Dermis microvascular lymphatic vessel endothelial cell (primary cell): ENCODE results near the gene CARHSP1. TPM values are rescaled to one million over a fixed set of nuclear protein-coding genes. Genes with fewer than 3 reads are reported as not detected.
"Not testable (repeated sequence)": the region's sequence is repeated elsewhere in the genome, so short reads cannot be mapped to it uniquely, and the experiment has no call there.

Experiments
- DNase-seq, 2 donors: peaks; one replicate each; pipeline versions ENCODE4 v3.0.0 to v3.0.0-alpha.2; 2010; ENCODE audit warnings: low read depth in 2 of 2
- total RNA-seq: library from RNA; depleted of rRNA; stranded (reverse); fragments of >200 nt; gene quantifications from 2 replicates; pipeline ENCODE4 v1.2.1, GENCODE V29; 2014

CARHSP1 gene
- total RNA-seq: 148 and 152 TPM in 2 replicates

GRCh38 chr16:8868416-8869211, at the start of gene CARHSP1:
TSS of gene CARHSP1 (minus strand) at chr16:8869006. CDS start at chr16:8859328, 9,678 bp downstream.
- peak; percentile 65 to 91 for DNase-seq

- DNase-seq: not testable (repeated sequence)
These were observed 48.5 kb upstream of the CARHSP1 start for GRCh38 chr16:8917336-8917735.

- DNase-seq: no peak
These were observed 47.9 kb upstream of the CARHSP1 start for GRCh38 chr16:8916541-8917225.

GRCh38 chr16:8915722-8916301, 47.0 kb upstream of the CARHSP1 start:
- no peak for DNase-seq

GRCh38 chr16:8914098-8914497, 45.3 kb upstream of the CARHSP1 start:
- no peak for DNase-seq

GRCh38 chr16:8912793-8913192, 44.0 kb upstream of the CARHSP1 start:
- DNase-seq: no peak

- DNase-seq: no peak
These were observed 42.0 kb upstream of the CARHSP1 start for GRCh38 chr16:8910811-8911210.

GRCh38 chr16:8908810-8909468, 40.1 kb upstream of the CARHSP1 start:
- no peak for DNase-seq

GRCh38 chr16:8907096-8907495, 38.3 kb upstream of the CARHSP1 start:
- no peak for DNase-seq

- DNase-seq: no peak
These were observed 37.2 kb upstream of the CARHSP1 start for GRCh38 chr16:8905795-8906591.

- DNase-seq: peak; percentile 46 to 62
These were observed 36.5 kb upstream of the CARHSP1 start for GRCh38 chr16:8905168-8905762.

GRCh38 chr16:8904018-8904430, 35.2 kb upstream of the CARHSP1 start:
- no peak for DNase-seq

- DNase-seq: no peak
These were observed 34.2 kb upstream of the CARHSP1 start for GRCh38 chr16:8903004-8903403.

- no peak for DNase-seq
These were observed 32.6 kb upstream of the CARHSP1 start for GRCh38 chr16:8901320-8901861.

GRCh38 chr16:8900343-8900742, 31.5 kb upstream of the CARHSP1 start:
- DNase-seq: no peak

- DNase-seq: no peak
These were observed 31.0 kb upstream of the CARHSP1 start for GRCh38 chr16:8899709-8900317.

- no peak for DNase-seq
These were observed 30.0 kb upstream of the CARHSP1 start for GRCh38 chr16:8898660-8899318.

- no peak for DNase-seq
These were observed 26.0 kb upstream of the CARHSP1 start for GRCh38 chr16:8894736-8895334.
